GM19324 (cell line): Measurements from ENCODE around the gene RNU1-3.
"Not testable (repeated sequence)": the region's sequence is repeated elsewhere in the genome, so short reads cannot be mapped to it uniquely, and the experiment has no call there.

Experiments used
- ATAC-seq: cut with Tn5 transposase; IDR thresholded peaks from one replicate; pipeline ENCODE4 v1.9.1; 2021; ENCODE audit warnings: mild to moderate bottlenecking, moderate library complexity; ENCODE audit not compliant: unreplicated experiment, low FRiP score

RNU1-3 gene

GRCh38 chr1:16641159-16641975 is 25.4 kb downstream of the RNU1-3 start:
- ATAC-seq: not testable (repeated sequence)

- ATAC-seq: not testable (repeated sequence)
Measured at GRCh38 chr1:16639091-16640031, 27.4 kb downstream of the RNU1-3 start.

GRCh38 chr1:16637941-16638778 is 28.6 kb downstream of the RNU1-3 start:
- not testable (repeated sequence) for ATAC-seq

- ATAC-seq: not testable (repeated sequence)
Measured at GRCh38 chr1:16636551-16637195, 30.1 kb downstream of the RNU1-3 start.

GRCh38 chr1:16635959-16636358 is 30.8 kb downstream of the RNU1-3 start:
- ATAC-seq: not testable (repeated sequence)

- ATAC-seq: not testable (repeated sequence)
Measured at GRCh38 chr1:16633540-16634282, 33.0 kb downstream of the RNU1-3 start.

GRCh38 chr1:16632044-16632850 is 34.5 kb downstream of the RNU1-3 start:
- ATAC-seq: not testable (repeated sequence)

GRCh38 chr1:16631248-16632043 is 35.3 kb downstream of the RNU1-3 start:
- no peak for ATAC-seq

GRCh38 chr1:16630661-16631247 is 36.0 kb downstream of the RNU1-3 start:
- no peak for ATAC-seq

- ATAC-seq: not testable (repeated sequence)
Measured at GRCh38 chr1:16629916-16630530, 36.7 kb downstream of the RNU1-3 start.

- ATAC-seq: no peak
Measured at GRCh38 chr1:16628361-16629111, 38.2 kb downstream of the RNU1-3 start.

- not testable (repeated sequence) for ATAC-seq
Measured at GRCh38 chr1:16626409-16626983, 40.3 kb downstream of the RNU1-3 start.

GRCh38 chr1:16625497-16626408 is 41.0 kb downstream of the RNU1-3 start:
- no peak for ATAC-seq

- ATAC-seq: not testable (repeated sequence)
Measured at GRCh38 chr1:16623812-16624719, 42.7 kb downstream of the RNU1-3 start.
